ENCODE measurements around the gene DUSP14.

DNA sequence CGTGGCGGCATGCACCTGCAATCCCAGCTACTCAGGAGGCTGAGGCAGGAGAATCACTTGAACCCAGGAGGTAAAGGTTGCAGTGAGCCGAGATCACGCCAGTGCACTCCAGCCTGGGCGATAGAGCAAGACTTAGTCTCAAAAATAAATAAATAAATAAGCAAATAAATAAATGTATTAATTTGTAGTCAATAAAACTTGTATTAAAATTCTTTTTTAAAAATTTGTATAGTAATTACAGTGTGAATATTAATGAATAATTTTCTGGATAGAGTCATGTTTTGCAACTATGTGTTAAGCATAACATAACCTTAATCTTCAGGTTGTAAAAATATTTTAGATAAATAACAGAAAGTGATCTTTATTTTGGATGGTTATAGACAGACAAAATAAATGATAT lies 27.2 kb upstream of the DUSP14 start:
- no peak for TF ChIP-seq POLR2A (IDR thresholded peaks at IDR 0.05)
- no peak for TF ChIP-seq CTCF (IDR thresholded peaks at IDR 0.05)
